Liver (tissue), 3 donors: ENCODE measurements around the gene RALGPS1.

ENCODE experiments used
- EGR1 ChIP-seq, 2 donors: IDR thresholded peaks; 2 replicates each; pipeline ENCODE4 v1.6.1; 2016 to 2018; ENCODE audit warnings: antibody characterized with exemption in 2 of 2, low read depth in 2 of 2
- FOXA1 ChIP-seq: IDR thresholded peaks from 2 replicates; pipeline ENCODE4 v1.6.1; 2016; ENCODE audit warnings: antibody characterized with exemption
- GABPA ChIP-seq, 2 donors: IDR thresholded peaks in 1 of 2; conservative IDR thresholded peaks in 1 of 2; 2 replicates each; pipeline ENCODE4 v1.6.1; 2016; ENCODE audit warnings: antibody characterized with exemption in 2 of 2, mild to moderate bottlenecking in 1 of 2, moderate library complexity in 1 of 2
- HNF4A ChIP-seq, 2 donors: conservative IDR thresholded peaks; 2 replicates each; pipeline ENCODE4 v1.6.1; 2016; ENCODE audit warnings: antibody characterized with exemption in 2 of 2, mild to moderate bottlenecking in 2 of 2
- JUND ChIP-seq, 2 donors: IDR thresholded peaks; 2 replicates each; pipeline ENCODE4 v1.6.1; 2016; ENCODE audit warnings: antibody characterized with exemption in 2 of 2
- RAD21 ChIP-seq, 2 donors: IDR thresholded peaks; 2 replicates each; pipeline ENCODE4 v1.6.1; 2016; ENCODE audit warnings: antibody characterized with exemption in 2 of 2, mild to moderate bottlenecking in 2 of 2
- SP1 ChIP-seq: IDR thresholded peaks from 2 replicates; pipeline ENCODE4 v1.6.1; 2018; ENCODE audit warnings: antibody characterized with exemption, mild to moderate bottlenecking
- TF ChIP-seq, protein P1 (sequence below): fragments of 150-350 bp; IDR thresholded peaks from 2 replicates; pipeline ENCODE4 v1.5.1; 2017; ENCODE audit warnings: improper control_type of control experiment, low read depth, low read length; ENCODE audit not compliant: missing input control
- TF ChIP-seq, protein P2 (sequence below): IDR thresholded peaks from 2 replicates; pipeline ENCODE4 v1.6.1; 2016; ENCODE audit warnings: antibody characterized with exemption, mild to moderate bottlenecking
- TF ChIP-seq, protein P3 (sequence below): IDR thresholded peaks from 2 replicates; pipeline ENCODE4 v1.6.1; 2016; ENCODE audit warnings: antibody characterized with exemption
- TF ChIP-seq, protein P4 (sequence below): IDR thresholded peaks from 2 replicates; pipeline ENCODE4 v1.6.1; 2016; ENCODE audit warnings: antibody characterized with exemption
- TF ChIP-seq, protein P5 (sequence below): IDR thresholded peaks from 2 replicates; pipeline ENCODE4 v1.6.1; 2016; ENCODE audit warnings: antibody characterized with exemption
- donor health status: healthy.
- donor health status: healthy.

DNA sequence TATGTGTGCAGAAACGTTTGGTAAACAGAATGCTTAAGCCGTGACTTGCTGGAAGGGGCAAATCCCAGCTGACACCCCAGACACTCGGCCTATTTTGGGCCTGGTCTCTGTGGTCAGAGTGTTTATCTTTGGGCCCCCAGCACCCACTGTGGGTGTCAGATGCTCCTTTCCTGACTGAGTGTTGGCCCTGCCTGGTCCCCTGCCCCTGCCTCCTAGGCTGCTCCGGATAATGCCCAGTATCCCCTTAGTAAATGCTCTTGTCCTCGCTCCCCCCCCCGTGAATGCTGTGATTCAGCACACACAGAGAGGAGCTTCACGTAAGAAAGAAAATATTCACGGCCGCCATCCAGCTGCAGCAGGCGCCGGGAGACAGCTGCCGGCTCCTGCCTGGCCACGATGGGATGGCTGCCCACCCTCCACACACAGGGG, 219.2 kb downstream of the RALGPS1 start:
- TF ChIP-seq, protein P1, sequence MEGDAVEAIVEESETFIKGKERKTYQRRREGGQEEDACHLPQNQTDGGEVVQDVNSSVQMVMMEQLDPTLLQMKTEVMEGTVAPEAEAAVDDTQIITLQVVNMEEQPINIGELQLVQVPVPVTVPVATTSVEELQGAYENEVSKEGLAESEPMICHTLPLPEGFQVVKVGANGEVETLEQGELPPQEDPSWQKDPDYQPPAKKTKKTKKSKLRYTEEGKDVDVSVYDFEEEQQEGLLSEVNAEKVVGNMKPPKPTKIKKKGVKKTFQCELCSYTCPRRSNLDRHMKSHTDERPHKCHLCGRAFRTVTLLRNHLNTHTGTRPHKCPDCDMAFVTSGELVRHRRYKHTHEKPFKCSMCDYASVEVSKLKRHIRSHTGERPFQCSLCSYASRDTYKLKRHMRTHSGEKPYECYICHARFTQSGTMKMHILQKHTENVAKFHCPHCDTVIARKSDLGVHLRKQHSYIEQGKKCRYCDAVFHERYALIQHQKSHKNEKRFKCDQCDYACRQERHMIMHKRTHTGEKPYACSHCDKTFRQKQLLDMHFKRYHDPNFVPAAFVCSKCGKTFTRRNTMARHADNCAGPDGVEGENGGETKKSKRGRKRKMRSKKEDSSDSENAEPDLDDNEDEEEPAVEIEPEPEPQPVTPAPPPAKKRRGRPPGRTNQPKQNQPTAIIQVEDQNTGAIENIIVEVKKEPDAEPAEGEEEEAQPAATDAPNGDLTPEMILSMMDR, result no peak
- TF ChIP-seq SP1, result no peak
- TF ChIP-seq, protein P2, sequence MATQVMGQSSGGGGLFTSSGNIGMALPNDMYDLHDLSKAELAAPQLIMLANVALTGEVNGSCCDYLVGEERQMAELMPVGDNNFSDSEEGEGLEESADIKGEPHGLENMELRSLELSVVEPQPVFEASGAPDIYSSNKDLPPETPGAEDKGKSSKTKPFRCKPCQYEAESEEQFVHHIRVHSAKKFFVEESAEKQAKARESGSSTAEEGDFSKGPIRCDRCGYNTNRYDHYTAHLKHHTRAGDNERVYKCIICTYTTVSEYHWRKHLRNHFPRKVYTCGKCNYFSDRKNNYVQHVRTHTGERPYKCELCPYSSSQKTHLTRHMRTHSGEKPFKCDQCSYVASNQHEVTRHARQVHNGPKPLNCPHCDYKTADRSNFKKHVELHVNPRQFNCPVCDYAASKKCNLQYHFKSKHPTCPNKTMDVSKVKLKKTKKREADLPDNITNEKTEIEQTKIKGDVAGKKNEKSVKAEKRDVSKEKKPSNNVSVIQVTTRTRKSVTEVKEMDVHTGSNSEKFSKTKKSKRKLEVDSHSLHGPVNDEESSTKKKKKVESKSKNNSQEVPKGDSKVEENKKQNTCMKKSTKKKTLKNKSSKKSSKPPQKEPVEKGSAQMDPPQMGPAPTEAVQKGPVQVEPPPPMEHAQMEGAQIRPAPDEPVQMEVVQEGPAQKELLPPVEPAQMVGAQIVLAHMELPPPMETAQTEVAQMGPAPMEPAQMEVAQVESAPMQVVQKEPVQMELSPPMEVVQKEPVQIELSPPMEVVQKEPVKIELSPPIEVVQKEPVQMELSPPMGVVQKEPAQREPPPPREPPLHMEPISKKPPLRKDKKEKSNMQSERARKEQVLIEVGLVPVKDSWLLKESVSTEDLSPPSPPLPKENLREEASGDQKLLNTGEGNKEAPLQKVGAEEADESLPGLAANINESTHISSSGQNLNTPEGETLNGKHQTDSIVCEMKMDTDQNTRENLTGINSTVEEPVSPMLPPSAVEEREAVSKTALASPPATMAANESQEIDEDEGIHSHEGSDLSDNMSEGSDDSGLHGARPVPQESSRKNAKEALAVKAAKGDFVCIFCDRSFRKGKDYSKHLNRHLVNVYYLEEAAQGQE, result no peak
- no peak for TF ChIP-seq FOXA1
- no peak for TF ChIP-seq JUND (IDR thresholded peaks at IDR 0.05)
- no peak for TF ChIP-seq EGR1 (IDR thresholded peaks at IDR 0.05; ENCODE audit: low read depth in 2 of 2)
- TF ChIP-seq GABPA (IDR thresholded peaks at IDR 0.05 in 1 of 2, conservative IDR thresholded peaks at IDR 0.05 in 1 of 2), result no peak
- TF ChIP-seq, protein P3, sequence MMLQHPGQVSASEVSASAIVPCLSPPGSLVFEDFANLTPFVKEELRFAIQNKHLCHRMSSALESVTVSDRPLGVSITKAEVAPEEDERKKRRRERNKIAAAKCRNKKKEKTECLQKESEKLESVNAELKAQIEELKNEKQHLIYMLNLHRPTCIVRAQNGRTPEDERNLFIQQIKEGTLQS, result no peak
- TF ChIP-seq HNF4A (conservative IDR thresholded peaks at IDR 0.05), result no peak
- TF ChIP-seq, protein P4, sequence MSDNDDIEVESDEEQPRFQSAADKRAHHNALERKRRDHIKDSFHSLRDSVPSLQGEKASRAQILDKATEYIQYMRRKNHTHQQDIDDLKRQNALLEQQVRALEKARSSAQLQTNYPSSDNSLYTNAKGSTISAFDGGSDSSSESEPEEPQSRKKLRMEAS, result no peak
- TF ChIP-seq, protein P5, sequence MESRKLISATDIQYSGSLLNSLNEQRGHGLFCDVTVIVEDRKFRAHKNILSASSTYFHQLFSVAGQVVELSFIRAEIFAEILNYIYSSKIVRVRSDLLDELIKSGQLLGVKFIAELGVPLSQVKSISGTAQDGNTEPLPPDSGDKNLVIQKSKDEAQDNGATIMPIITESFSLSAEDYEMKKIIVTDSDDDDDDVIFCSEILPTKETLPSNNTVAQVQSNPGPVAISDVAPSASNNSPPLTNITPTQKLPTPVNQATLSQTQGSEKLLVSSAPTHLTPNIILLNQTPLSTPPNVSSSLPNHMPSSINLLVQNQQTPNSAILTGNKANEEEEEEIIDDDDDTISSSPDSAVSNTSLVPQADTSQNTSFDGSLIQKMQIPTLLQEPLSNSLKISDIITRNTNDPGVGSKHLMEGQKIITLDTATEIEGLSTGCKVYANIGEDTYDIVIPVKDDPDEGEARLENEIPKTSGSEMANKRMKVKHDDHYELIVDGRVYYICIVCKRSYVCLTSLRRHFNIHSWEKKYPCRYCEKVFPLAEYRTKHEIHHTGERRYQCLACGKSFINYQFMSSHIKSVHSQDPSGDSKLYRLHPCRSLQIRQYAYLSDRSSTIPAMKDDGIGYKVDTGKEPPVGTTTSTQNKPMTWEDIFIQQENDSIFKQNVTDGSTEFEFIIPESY, result no peak
- TF ChIP-seq RAD21 (IDR thresholded peaks at IDR 0.05), result no peak
